CD4-positive, alpha-beta T cell treated with Interleukin-15 for 1 hour (primary cell): ENCODE measurements around the gene CIZ1.
A peak's percentile ranks its signal among the peaks of the same experiment; 100 is the strongest.

Experiments used
- DNase-seq: peaks from one replicate; pipeline ENCODE4 v3.0.0-alpha.2; 2020

CIZ1 gene

DNA sequence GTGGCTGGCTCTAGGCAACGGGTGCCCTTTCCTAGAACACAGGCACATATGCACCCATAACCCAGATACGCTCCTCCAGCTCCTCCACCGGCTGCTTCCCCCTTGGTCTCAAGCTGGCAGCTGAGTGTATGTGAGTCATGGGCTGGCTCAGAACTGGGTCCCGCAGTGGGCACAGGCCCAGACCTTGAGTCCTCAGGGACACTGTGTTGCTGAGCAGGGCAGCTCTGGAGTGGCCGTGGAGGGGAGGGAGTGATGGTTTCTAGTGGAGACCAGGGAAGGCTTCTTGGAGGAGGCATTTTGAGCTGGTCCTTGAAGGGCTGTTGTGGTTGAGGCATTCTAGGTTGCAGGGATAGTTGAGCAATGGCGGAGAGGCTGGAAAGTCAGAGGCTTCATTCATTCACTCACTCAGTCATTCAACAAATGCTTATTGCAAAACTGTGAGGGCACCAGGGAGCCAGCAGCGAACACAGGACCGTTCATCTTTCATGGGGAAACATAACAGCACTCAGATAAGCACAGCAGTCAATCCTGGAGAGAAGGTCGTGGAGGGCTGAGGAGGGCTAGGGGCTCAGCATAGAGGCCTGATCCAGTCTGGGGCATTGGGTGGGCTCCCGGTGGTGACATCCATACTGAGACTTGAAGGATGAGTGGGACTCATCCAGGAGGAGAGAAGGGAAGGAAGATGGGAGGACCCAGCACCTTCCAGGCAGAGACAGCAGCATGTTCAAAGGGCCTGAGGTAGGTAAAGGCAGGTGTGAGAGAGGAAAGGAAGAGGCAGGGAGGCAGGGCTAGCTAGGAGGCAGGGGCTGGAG, 29.0 kb downstream of the CIZ1 start:
- no peak for DNase-seq

DNA sequence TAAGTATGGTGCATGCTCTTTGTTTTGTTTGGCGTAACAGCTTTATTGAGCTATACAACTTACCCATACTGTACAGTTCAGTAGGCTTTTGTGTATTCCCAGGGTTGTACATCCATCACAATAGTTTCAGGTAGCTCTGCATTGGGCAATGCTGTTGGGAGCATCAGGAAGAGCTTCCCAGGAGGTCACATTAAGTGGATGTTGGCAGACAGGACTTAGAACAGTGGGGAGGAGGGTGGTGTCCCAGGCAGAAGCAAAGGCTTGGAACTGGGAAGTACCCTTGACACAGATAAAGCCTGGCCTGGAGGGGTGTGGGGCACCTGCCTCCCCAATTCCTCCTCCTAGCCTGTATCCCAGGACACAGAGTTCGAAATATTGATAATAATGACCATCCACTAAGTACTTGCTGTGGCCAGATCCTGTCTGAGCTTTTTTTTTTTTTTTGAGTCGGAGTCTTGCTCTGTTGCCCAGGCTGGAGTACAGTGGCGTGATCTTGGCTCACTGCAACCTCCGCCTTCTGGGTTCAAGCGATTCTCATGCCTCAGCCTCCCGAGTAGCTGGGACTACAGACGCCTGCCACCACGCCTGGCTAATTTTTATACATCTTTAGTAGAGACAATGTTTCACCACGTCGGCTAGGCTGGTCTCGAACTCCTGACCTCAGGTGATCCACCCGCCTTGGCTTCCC, 30.0 kb downstream of the CIZ1 start:
- DNase-seq, result no peak

DNA sequence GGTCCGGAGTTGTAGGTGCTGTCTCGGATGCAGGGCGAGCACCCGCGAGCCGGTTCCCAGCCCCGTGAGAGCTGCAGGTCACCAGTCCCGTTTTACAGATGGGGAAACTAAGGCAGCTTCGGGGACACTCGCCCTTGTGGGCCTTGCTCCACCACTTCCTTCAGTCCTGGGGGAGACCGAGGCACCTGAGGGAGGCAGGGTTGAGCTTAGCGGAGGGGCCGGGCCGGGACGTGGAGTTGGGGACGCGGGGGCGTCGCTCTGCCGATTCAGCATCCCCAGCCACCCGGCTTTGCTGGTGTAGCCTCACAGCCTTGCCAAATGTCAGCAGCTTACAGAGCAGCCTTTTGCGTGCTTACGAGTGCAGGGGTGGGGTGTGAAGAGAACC, 30.8 kb downstream of the CIZ1 start:
- DNase-seq, result no peak

DNA sequence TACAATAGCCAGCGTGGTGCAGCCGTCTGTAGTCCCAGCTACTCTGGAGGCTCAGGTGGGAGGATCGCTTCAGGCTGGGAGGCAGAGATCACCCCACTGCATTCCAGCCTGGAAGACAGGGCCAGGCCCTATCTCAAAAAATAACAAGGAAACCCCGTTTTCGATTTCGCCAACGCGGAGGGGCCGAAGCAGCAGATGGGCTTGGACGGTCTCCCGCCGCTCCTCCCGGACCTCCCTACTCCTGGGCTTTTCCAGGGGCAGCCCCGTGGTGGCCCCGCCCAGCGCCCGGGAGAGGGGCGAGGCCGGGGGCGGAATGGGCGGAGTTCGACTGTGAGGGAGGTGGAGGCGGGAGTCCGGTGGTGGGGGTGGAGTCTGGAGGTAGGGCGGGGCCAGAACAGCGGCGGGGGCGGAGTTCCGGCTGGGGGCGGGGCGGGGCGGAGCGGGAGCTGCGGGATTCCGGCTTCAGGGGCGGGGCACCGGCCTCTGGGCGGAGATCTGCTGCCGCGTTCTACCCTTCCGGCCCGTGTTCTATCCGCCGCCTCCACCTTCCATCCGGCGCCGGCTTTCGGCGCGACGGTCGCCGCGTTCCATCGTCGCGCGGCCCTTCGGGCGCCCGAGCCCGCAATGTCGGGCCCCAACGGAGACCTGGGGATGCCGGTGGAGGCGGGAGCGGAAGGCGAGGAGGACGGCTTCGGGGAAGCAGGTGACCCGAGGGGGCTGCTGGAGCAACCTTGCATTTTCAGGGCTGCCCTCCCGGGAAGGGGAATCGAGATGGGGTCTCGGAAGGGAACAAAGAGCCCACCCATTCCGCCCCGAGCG, 31.4 kb downstream of the CIZ1 start, which contains the start of gene BBLN:
Gene BBLN (plus strand): TSS at position 482 of the 819 bp plus-strand sequence. CDS start 143 bp downstream, at position 625.
- peak; percentile 93 for DNase-seq

DNA sequence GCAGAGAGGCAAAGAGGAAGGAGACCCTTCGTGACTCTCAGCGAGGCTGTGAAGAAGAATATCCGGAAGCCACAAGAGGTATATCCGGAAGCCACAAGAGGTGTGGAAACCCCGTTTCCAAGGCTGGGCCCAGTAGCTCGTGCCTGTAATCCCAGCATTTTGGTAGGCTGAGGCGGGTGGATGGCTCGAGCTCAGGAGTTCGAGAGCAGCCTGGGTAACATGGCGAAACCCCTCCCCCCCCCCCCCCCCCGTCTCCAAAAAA, 31.9 kb downstream of the CIZ1 start:
- DNase-seq, result peak; percentile 59

GRCh38 chr9:128155736-128156500, 35.5 kb downstream of the CIZ1 start:
- DNase-seq, result no peak

- no peak for DNase-seq
Observed at GRCh38 chr9:128153947-128154695, 37.3 kb downstream of the CIZ1 start.

- DNase-seq, result no peak
Observed at GRCh38 chr9:128153060-128153946, 38.1 kb downstream of the CIZ1 start.

DNA sequence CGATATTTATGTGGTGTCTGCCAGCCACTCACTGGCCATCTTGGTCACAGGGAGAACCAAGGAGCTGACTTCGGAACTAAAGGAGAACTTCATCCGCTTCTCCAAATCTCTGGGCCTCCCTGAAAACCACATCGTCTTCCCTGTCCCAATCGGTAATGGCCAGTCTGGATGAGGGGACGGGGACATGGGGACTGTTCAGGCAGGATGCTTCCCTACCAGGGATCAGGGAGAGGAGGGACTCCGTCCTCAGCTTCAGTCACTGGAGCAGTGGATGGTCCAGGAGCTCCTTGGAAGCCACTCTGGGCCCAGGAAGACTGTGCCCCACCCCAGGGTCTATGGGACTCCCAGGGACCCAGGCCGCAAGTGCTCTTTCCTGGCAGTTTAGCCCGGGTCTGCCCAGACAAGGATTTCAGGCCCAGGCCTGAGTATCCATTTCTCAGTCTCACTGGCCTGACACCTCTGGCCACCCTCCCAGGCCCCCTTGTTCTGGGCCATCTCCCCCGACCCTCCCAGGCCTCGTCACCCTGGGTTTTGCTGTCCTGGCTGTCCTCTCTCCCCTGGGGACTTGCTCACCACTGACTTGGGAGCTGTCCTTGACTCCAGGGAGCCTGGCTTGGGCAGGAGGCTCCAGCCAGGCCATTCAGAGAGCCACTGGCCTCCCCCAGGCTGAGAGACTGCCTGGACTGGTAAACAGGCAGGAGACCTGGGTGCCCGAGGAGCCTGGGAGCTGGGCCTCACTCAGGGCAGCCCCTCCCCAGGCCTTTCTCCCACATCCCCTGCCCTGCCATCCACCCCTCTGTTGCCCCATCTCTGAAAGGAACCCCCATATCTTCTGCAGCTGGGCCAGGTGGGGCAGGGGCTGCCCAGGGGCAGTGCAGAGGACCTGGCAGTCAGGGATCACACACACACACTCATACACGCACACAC, 39.0 kb downstream of the CIZ1 start:
- no peak for DNase-seq

DNA sequence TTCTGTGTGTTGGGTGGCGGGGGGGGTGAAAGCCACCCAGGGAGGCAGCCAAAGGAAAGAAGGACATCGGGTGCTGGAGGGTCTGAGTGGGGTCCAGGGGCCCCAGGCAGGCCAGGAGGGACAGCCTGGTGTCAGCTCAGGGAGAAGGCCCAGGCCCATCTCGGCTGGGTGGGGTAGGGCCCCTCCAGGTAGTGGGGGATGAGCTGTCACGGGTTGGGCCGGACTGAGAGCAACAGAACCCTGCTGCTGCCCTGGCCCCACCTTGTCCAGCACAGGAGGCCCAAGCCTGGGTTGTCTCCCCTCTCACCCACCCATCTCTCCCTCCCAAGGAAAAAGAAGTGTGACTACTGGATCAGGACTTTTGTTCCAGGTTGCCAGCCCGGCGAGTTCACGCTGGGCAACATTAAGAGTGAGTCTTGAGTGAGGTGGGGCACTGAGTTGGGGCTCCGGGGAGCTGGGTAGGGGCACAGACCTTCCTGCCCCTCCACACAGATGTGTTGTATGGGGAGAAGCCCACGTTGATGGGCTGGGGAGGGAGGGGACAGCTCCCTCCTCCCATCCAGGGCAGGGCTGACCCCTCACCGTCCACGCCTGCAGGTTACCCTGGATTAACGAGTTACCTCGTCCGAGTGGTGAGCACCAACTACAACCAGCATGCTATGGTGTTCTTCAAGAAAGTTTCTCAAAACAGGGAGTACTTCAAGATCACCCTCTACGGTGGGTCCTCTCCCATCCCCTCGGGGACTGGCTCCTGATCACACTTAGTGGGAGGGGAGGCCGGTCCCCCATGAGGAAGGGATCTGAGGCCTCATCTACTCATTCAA, 39.9 kb downstream of the CIZ1 start:
- no peak for DNase-seq

DNA sequence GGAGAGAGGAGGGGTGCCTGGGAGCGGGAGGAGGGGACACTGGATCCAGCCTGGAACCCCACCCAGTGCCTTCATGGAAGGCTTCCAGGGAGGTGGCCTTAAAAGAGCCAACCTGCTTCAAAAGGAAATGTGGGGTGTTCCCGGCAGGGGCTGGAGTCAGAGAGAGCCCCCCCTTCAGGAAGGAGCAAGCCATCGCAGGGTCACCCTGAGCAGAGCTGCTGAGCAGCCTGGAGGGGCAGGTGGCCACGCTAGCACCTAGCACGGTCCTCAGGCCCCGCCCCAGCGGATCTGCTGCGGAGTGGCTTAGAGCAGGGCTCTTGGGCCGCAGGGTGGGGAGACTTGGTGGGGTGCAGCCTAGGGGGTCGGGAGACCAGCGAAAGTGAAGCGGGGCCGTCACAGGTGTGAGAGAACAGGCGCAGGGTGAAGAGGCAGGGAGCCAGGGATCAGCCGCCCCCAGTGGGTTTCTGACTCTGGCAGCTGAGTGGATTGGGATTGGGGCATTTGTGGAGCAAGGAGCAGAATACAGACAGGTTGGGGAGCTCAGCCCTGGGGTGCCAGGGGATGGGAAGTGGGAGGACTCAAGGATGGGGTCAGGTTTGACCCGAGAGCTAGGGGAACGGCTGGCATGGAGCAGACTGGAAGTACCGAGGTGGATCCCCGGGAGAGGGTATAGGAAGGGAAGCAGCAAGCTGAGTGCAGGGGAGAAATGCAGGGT, 40.6 kb downstream of the CIZ1 start:
- DNase-seq, result no peak

- DNase-seq, result no peak
Observed at GRCh38 chr9:128149951-128150593, 41.3 kb downstream of the CIZ1 start.

- DNase-seq, result no peak
Observed at GRCh38 chr9:128149001-128149701, 42.2 kb downstream of the CIZ1 start, which contains the start of gene LCN2. TSS of gene LCN2 (plus strand) at chr9:128149453. CDS start at chr9:128149526, 73 bp downstream.

- no peak for DNase-seq
Observed at GRCh38 chr9:128148509-128149000, 42.8 kb downstream of the CIZ1 start.

DNA sequence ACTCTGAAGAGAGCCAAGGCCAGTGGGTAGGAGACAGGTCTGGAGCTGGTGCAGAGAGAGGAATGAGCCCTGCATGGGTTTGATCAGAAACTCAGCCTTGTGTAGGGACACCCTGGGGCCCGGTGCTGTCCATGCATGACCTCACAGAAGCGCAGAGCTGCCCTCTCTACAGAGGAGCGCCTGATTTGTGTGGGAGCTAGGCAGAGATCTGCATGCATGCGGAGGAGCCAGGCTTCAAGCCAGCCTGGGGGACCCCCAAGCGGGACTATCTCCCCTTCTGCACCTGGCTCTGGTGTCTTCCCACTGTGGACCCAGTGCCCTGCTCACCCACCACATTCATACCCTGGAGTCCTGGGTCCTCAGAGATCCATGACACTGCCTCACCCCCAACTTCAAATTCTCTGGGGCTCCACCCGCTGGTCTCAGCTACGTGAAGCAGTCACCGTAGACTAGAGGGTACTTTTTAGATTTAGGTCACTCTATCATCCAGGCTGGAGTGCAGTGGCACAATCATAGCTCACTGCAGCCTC, 44.7 kb downstream of the CIZ1 start:
- DNase-seq, result no peak

DNA sequence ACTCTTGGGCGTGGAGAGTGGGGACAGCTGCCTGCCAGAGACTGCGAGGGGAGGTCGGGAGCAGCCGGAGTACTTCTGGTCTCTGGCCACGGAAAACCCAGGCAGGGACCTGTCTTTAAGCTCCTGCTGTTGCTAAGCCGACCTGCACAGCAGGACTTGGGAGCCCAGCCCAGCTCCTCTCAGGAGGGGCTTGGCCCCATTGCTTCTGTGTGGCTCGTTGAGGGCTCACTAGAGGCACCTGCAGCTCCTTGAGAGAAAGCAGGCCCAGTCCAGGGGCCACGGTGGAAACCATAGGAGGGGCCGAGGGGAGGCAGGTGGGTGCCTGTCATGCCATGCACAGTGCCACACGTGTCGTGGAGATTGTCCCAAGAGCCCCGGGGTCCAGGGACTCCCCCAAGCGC, 45.4 kb downstream of the CIZ1 start:
- DNase-seq, result no peak

DNA sequence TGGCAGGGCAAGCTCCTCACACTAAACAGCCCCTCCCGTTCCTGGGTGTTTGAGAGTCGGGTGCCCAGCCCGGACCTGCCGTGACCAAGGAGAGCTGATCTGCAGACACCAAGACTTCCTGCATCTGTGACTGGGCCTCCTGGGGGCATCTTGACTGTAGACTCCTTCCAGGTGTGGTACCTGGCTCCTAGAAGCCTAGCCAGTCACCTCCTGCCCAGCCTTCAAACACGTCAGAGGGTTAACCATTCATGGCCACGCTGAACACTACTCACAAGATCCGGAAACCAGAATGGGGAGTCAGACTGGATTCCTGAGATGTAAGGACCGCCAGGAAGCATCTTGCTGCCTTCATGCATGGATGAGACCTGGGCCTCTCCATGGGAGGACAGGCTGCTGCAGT, 45.8 kb downstream of the CIZ1 start:
- DNase-seq, result no peak
